NOMO-1 treated with DMSO at 0.1 percent for 48 hours (cell line): ENCODE measurements around the gene EPN2.

Source experiments
- DNase-seq: peaks from one replicate; lab custom pipeline; 2025; ENCODE audit not compliant: unreplicated experiment; lab: John Stamatoyannopoulos, UW

The EPN2 gene

GRCh38 chr17:19290066-19290705 is 53.0 kb downstream of the EPN2 start:
- peak; percentile 51 for DNase-seq

GRCh38 chr17:19291646-19292376 is 54.6 kb downstream of the EPN2 start:
- DNase-seq: no peak

GRCh38 chr17:19292377-19292711 is 55.2 kb downstream of the EPN2 start:
- DNase-seq: no peak

GRCh38 chr17:19294443-19294842 is 57.3 kb downstream of the EPN2 start:
- DNase-seq: no peak

GRCh38 chr17:19295473-19296135 is 58.4 kb downstream of the EPN2 start:
- no peak for DNase-seq

- no peak for DNase-seq
Measured at GRCh38 chr17:19296786-19297778, 59.9 kb downstream of the EPN2 start.

GRCh38 chr17:19298569-19299213 is 61.5 kb downstream of the EPN2 start:
- no peak for DNase-seq

GRCh38 chr17:19299214-19299747 is 62.1 kb downstream of the EPN2 start:
- no peak for DNase-seq

- DNase-seq: no peak
Measured at GRCh38 chr17:19299866-19300265, 62.7 kb downstream of the EPN2 start.

GRCh38 chr17:19301274-19301951 is 64.2 kb downstream of the EPN2 start:
- DNase-seq: no peak

GRCh38 chr17:19301973-19302372 is 64.8 kb downstream of the EPN2 start:
- DNase-seq: no peak

- peak; percentile 46 for DNase-seq
Measured at GRCh38 chr17:19302791-19303331, 65.7 kb downstream of the EPN2 start.

- DNase-seq: peak; percentile 9
Measured at GRCh38 chr17:19303367-19303776, 66.2 kb downstream of the EPN2 start.

GRCh38 chr17:19304209-19304608 is 67.0 kb downstream of the EPN2 start:
- DNase-seq: peak; percentile 92

GRCh38 chr17:19304751-19305150 is 67.6 kb downstream of the EPN2 start:
- no peak for DNase-seq

- DNase-seq: peak; percentile 37
Measured at GRCh38 chr17:19305256-19305655, 68.1 kb downstream of the EPN2 start.

- DNase-seq: no peak
Measured at GRCh38 chr17:19305761-19306159, 68.6 kb downstream of the EPN2 start.

GRCh38 chr17:19306160-19307111 is 69.3 kb downstream of the EPN2 start:
- peak; percentile 85 for DNase-seq
